Cardiac muscle cell (in vitro differentiated cells and primary cell): ENCODE measurements around the gene CLMN. TPM values are rescaled to one million over a fixed set of nuclear protein-coding genes. Genes with fewer than 3 reads are reported as not detected.

Source experiments
- DNase-seq, 2 donors: peaks; one replicate each; pipeline versions ENCODE4 v3.0.0 to v3.0.0-alpha.2; 2010 to 2017; ENCODE audit warnings: low read depth in 1 of 2, low spot score in 1 of 2
- H3K27ac ChIP-seq: fragments of 200-600 bp; sonication (generic); 2 replicates; pipeline ENCODE4 v1.5.1; 2016
- H3K27me3 ChIP-seq: fragments of 200-600 bp; sonication (generic); 2 replicates; pipeline ENCODE4 v1.6.0; 2016; ENCODE audit warnings: control low read depth
- H3K36me3 ChIP-seq: fragments of 200-600 bp; sonication (generic); 2 replicates; pipeline ENCODE4 v1.5.1; 2016; ENCODE audit warnings: control low read depth
- H3K4me1 ChIP-seq: fragments of 200-600 bp; sonication (generic); 2 replicates; pipeline ENCODE4 v1.8.1; 2017; ENCODE audit warnings: low read depth, mild to moderate bottlenecking, mixed run types
- H3K4me3 ChIP-seq: fragments of 200-600 bp; sonication (generic); 2 replicates; pipeline ENCODE4 v1.5.1; 2016; ENCODE audit warnings: mild to moderate bottlenecking
- H3K9me3 ChIP-seq: fragments of 200-600 bp; sonication (generic); 2 replicates; pipeline ENCODE4 v1.5.1; 2017; ENCODE audit warnings: low read depth, mild to moderate bottlenecking, control low read depth
- polyA plus RNA-seq: library from polyadenylated mRNA; unstranded; fragments of >200 nt; fragmentation: Nextera tagmentation; extraction: Ambion mirVana; gene quantifications from 2 replicates; pipeline ENCODE4 v1.2.1, GENCODE V29; 2016
- total RNA-seq: library from RNA; depleted of rRNA; stranded (reverse); fragments of >200 nt; gene quantifications from 2 replicates; pipeline ENCODE4 v1.2.3, GENCODE V29; 2016
- TF ChIP-seq, protein P1 (sequence below): IDR thresholded peaks from 2 replicates; pipeline ENCODE4 v1.5.1; 2012; ENCODE audit warnings: low read depth, mild to moderate bottlenecking, low read length

The CLMN gene
- total and polyA plus RNA-seq, 2 experiments from 2014 or later: 0.98 to 1.3 TPM

DNA sequence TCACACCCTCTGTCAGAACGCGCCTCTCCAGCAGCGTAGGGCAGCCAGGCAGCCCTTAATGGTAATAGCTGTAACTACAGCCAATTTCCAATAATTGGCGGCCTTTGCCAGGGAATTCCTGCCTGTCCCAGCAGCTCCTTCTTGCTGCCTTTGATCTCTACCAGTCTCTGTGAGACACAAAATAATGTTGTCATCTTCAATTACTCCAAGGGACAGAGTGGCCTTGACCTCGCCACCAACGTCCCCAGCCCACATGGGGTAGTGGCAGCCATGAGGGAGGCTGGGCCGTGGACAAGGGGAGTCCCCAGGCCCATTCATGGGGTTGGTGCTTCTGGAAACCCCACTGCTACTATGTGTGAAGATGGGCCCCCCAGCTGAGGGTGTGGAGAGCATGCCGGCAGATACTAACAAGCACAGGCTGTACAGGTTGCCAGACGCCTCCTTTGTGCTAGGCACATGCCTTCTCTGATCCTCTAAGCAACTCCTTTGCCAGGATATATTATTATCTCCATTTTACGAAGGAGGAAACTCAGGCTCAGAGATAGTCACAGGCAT, 17.4 kb upstream of the CLMN start:
- peaks cover 12% of the 10 kb centered on the region for H3K27me3 ChIP-seq
- no peak overlapping the region for H3K4me3 ChIP-seq
- DNase-seq: no peak
- no peaks in the 10 kb centered on the region for H3K4me1 ChIP-seq
- no peaks in the 10 kb centered on the region for H3K9me3 ChIP-seq
- H3K36me3 ChIP-seq: no peaks in the 10 kb centered on the region
- H3K27ac ChIP-seq: no peak overlapping the region
- TF ChIP-seq, protein P1, sequence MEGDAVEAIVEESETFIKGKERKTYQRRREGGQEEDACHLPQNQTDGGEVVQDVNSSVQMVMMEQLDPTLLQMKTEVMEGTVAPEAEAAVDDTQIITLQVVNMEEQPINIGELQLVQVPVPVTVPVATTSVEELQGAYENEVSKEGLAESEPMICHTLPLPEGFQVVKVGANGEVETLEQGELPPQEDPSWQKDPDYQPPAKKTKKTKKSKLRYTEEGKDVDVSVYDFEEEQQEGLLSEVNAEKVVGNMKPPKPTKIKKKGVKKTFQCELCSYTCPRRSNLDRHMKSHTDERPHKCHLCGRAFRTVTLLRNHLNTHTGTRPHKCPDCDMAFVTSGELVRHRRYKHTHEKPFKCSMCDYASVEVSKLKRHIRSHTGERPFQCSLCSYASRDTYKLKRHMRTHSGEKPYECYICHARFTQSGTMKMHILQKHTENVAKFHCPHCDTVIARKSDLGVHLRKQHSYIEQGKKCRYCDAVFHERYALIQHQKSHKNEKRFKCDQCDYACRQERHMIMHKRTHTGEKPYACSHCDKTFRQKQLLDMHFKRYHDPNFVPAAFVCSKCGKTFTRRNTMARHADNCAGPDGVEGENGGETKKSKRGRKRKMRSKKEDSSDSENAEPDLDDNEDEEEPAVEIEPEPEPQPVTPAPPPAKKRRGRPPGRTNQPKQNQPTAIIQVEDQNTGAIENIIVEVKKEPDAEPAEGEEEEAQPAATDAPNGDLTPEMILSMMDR: no peak

DNA sequence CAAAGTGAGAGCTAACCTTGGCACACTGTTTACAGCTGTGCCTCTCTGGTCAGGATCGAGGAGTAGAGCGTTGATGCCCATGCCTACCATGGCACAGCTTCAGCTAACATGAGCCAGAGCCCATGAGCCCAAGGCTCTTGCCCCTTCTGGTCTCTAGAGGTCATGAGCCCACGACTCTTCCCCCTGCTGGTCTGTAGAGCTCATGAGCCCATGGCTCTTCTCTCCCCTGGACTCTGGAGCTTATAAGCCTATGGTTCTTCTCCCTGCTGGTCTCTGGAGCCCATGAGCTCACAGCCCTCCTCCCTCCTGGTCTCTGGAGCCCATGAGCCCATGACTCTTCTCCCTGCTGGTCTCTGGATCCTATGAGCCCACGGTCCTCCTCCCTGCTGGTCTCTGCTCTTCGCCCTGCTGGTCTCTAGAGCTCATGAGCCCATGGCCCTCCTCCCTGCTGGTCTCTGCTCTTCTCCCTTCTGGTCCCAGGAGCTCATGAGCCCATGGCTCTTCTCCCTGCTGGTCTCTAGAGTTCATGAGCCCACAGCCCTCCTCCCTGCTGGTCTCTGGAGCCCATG, 16.6 kb upstream of the CLMN start:
- H3K27me3 ChIP-seq: peaks cover 12% of the 10 kb centered on the region
- H3K4me1 ChIP-seq: no peaks in the 10 kb centered on the region
- H3K9me3 ChIP-seq: no peaks in the 10 kb centered on the region
- TF ChIP-seq, protein P1: no peak
- H3K27ac ChIP-seq: no peak overlapping the region
- no peak for DNase-seq
- no peaks in the 10 kb centered on the region for H3K36me3 ChIP-seq
- no peak overlapping the region for H3K4me3 ChIP-seq

DNA sequence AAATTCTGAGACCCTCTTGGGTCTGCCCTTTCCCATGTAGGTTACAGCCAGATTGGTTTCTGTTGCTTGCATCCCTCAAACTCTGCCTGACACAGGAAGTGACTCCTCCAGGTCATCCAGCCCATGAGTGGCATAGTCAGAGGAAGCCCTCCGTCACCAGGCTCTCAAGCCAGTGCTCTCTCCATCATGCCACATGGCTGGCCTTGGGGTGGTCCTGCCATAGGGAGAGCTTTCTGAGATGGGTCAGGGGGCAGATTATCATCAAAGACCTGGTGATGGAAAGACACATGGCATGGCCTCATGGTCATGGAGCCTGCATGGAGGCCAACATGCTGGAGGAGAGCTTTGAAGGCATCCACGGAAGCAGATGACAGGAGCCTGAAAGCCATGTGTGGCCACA, 15.4 kb upstream of the CLMN start:
- Histone ChIP-seq H3K4me1 (no peaks in the 10 kb centered on the region), H3K36me3 (no peaks in the 10 kb centered on the region), H3K27me3 (peaks cover 11% of the 10 kb centered on the region), H3K9me3 (no peaks in the 10 kb centered on the region), H3K27ac (no peak overlapping the region), H3K4me3 (no peak overlapping the region)
- TF ChIP-seq, protein P1: no peak
- no peak for DNase-seq

DNA sequence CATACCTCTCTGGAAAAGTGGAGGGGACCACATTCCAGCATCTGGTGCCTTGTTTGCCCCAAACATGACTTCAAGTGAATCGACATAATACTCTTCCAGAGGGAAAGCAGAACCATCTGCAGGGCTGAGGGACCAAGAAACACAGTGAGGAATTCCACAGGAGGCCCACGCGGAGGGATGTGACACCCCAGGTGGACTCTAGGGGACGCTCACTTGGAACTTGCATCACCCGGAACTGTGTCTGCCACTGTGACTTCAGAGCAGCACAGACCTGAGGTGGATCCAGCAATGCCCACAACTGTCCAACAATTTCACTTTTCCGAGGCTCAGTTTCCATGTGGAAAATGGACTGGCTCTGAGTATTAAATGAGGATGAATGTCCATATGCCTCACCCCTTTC, 14.3 kb upstream of the CLMN start:
- H3K4me1 ChIP-seq: no peaks in the 10 kb centered on the region
- no peaks in the 10 kb centered on the region for H3K36me3 ChIP-seq
- TF ChIP-seq, protein P1: no peak
- no peak for DNase-seq
- H3K27ac ChIP-seq: no peak overlapping the region
- H3K9me3 ChIP-seq: no peaks in the 10 kb centered on the region
- H3K4me3 ChIP-seq: no peak overlapping the region
- H3K27me3 ChIP-seq: peaks cover 3% of the 10 kb centered on the region

DNA sequence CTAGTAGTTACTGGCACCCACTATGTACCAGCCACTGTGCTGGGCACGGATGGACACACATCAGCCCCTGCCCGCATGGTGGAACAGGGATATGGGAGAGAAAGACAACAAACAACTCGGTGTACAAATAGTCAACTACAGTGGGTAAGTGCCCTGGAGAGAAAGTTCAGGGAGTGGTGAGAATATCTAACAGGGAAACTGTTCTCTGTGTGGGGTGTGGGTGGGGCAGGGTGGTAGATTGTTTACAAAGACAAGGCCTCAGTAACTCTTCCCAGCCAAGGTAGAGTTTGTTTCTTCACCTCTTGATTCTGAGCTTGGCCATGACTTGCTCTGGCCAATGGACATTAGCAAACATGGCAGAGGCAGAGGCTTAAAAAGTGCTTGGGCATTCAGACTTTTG, 12.9 kb upstream of the CLMN start:
- Histone ChIP-seq H3K9me3 (no peaks in the 10 kb centered on the region), H3K4me3 (no peak overlapping the region), H3K27me3 (no peaks in the 10 kb centered on the region), H3K4me1 (no peaks in the 10 kb centered on the region), H3K27ac (no peak overlapping the region), H3K36me3 (no peaks in the 10 kb centered on the region)
- TF ChIP-seq, protein P1: no peak
- DNase-seq: no peak
